Right lobe of liver (tissue), 4 donors: ENCODE measurements around the gene SPATC1L.

Source experiments
- POLR2A ChIP-seq: fragments of 450-650 bp; IDR thresholded peaks from one replicate; pipeline ENCODE4 v1.6.1; 2017; ENCODE audit warnings: antibody characterized with exemption, mild to moderate bottlenecking
- TF ChIP-seq, protein P1 (sequence below), 4 donors: fragments of 200-600 bp in 3 of 4; fragments of 450-650 bp in 1 of 4; IDR thresholded peaks; one replicate each; pipeline versions ENCODE4 v1.5.1 to v1.8.0; 2016 to 2022; ENCODE audit warnings: antibody characterized with exemption in 4 of 4, mild to moderate bottlenecking in 2 of 4
- donor health status: DM: no; HTN: no; CAD: no.
- donor health status: DM: no; HTN: no; CAD: no.
- donor health status: DM: no; HTN: yes; CAD: no.

DNA sequence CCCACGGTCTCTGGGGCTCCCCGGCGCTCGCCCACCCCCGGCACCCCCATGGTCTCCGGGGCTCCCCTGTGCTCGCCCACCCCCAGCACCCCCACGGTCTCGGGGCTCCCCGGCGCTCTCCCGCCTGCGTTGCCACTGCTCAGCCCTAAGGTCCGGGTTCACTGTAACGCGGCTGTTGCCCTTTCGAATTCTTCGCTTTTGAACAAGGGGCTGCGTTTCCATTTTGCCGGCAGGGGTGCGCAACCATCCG, 23.7 kb downstream of the SPATC1L start:
- TF ChIP-seq, protein P1, sequence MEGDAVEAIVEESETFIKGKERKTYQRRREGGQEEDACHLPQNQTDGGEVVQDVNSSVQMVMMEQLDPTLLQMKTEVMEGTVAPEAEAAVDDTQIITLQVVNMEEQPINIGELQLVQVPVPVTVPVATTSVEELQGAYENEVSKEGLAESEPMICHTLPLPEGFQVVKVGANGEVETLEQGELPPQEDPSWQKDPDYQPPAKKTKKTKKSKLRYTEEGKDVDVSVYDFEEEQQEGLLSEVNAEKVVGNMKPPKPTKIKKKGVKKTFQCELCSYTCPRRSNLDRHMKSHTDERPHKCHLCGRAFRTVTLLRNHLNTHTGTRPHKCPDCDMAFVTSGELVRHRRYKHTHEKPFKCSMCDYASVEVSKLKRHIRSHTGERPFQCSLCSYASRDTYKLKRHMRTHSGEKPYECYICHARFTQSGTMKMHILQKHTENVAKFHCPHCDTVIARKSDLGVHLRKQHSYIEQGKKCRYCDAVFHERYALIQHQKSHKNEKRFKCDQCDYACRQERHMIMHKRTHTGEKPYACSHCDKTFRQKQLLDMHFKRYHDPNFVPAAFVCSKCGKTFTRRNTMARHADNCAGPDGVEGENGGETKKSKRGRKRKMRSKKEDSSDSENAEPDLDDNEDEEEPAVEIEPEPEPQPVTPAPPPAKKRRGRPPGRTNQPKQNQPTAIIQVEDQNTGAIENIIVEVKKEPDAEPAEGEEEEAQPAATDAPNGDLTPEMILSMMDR (IDR thresholded peaks at IDR 0.05): no peak
- TF ChIP-seq POLR2A: no peak
